Measurements from ENCODE around the gene HCN1.

HCN1 gene

GRCh38 chr5:45414620-45415573, 281.3 kb downstream of the HCN1 start:
- Histone ChIP-seq H2BK15ac (replicated peaks; ENCODE audit: low read depth) (no peak overlapping the region), H3K79me2 (ENCODE audit: control insufficient read depth, insufficient read depth, low read length) (no peaks in the 10 kb centered on the region), H2BK5ac (ENCODE audit: low read length) (no peak overlapping the region), H3K79me1 (ENCODE audit: low read length) (no peaks in the 10 kb centered on the region), H3K4me3 (ENCODE audit: low read length) (no peak overlapping the region), H4K8ac (ENCODE audit: low read depth, low read length) (no peak overlapping the region), H3K4me2 (ENCODE audit: low read length) (no peak overlapping the region), H3K4me1 (ENCODE audit: control insufficient read depth, low read depth, low read length) (no peaks in the 10 kb centered on the region), H3K9ac (ENCODE audit: low read length) (no peak overlapping the region), H3K27me3 (ENCODE audit: insufficient read depth, low read length, poor library complexity) (no peaks in the 10 kb centered on the region), H4K5ac (ENCODE audit: low read length) (no peak overlapping the region), H3K27ac (ENCODE audit: low read depth, low read length) (no peak overlapping the region), H3K56ac (ENCODE audit: low read length) (no peak overlapping the region), H2AK5ac (ENCODE audit: low read length) (no peak overlapping the region), H3K4ac (ENCODE audit: low read depth, low read length) (no peak overlapping the region), H2BK120ac (ENCODE audit: low read depth, low read length) (no peak overlapping the region), H3K18ac (ENCODE audit: low read length) (no peak overlapping the region), H3K23ac (ENCODE audit: low read length) (no peak overlapping the region), H3K36me3 (ENCODE audit: control insufficient read depth, insufficient read depth, low read length) (no peaks in the 10 kb centered on the region)
- WGBS (ENCODE audit: extremely low coverage, insufficient coverage, low lambda C conversion rate) = no CpG with 5 or more reads among the region's 2 CpGs
- DNase-seq = no peak

DNA sequence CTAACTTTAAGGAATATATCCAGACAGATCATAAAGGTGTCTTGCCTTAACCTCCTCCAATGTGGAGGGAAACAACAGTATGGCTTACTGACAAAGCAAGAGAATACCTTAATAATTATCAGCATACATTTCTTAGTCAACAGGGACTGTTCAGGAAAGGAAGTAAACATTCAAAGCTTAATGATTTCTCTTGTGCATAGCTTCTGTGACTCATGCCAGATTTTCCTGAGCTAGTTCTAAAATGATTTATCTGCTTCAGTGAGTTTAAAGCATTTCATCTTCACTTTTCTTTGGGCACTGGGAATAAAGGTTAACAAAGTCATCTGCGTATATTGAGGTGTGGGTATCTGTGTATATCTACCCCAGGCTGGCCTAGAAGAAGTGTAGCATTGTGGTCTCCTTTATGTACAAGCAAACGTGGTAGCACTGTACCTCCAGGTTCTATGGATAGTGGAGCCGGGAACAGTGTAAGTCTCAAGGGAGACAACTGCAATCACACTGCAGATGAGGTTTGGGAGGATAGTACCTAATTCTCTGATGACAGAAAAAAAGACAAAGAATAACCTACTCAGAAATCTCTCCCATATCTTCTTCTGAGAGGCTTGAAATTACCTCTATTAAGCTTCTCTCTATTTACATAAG, 284.1 kb downstream of the HCN1 start:
- H3K4me2 ChIP-seq (ENCODE audit: low read length) = no peak overlapping the region
- no CpG with 5 or more reads among the region's 3 CpGs for WGBS (ENCODE audit: extremely low coverage, insufficient coverage, low lambda C conversion rate)

GRCh38 chr5:45410304-45410995, 285.7 kb downstream of the HCN1 start:
- Histone ChIP-seq H3K56ac (ENCODE audit: low read length) (no peak overlapping the region), H3K27ac (ENCODE audit: low read depth, low read length) (no peak overlapping the region)
- no CpG with 5 or more reads among the region's 3 CpGs for WGBS (ENCODE audit: extremely low coverage, insufficient coverage, low lambda C conversion rate)

More for the DNA sequence above, 284.1 kb downstream of the HCN1 start:
- Histone ChIP-seq H2BK15ac (replicated peaks; ENCODE audit: low read depth) (no peak overlapping the region), H3K4me3 (ENCODE audit: low read length) (no peak overlapping the region), H3K27me3 (ENCODE audit: insufficient read depth, low read length, poor library complexity) (no peaks in the 10 kb centered on the region), H3K9ac (ENCODE audit: low read length) (no peak overlapping the region), H2BK120ac (ENCODE audit: low read depth, low read length) (no peak overlapping the region), H3K4ac (ENCODE audit: low read depth, low read length) (no peak overlapping the region), H2AK5ac (ENCODE audit: low read length) (no peak overlapping the region), H3K23ac (ENCODE audit: low read length) (no peak overlapping the region), H4K5ac (ENCODE audit: low read length) (no peak overlapping the region), H3K27ac (ENCODE audit: low read depth, low read length) (no peak overlapping the region), H3K79me1 (ENCODE audit: low read length) (no peaks in the 10 kb centered on the region), H3K36me3 (ENCODE audit: control insufficient read depth, insufficient read depth, low read length) (no peaks in the 10 kb centered on the region), H3K56ac (ENCODE audit: low read length) (no peak overlapping the region), H3K79me2 (ENCODE audit: control insufficient read depth, insufficient read depth, low read length) (no peaks in the 10 kb centered on the region), H3K18ac (ENCODE audit: low read length) (no peak overlapping the region), H3K4me1 (ENCODE audit: control insufficient read depth, low read depth, low read length) (no peaks in the 10 kb centered on the region), H4K8ac (ENCODE audit: low read depth, low read length) (no peak overlapping the region), H2BK5ac (ENCODE audit: low read length) (no peak overlapping the region)
- DNase-seq = no peak

DNA sequence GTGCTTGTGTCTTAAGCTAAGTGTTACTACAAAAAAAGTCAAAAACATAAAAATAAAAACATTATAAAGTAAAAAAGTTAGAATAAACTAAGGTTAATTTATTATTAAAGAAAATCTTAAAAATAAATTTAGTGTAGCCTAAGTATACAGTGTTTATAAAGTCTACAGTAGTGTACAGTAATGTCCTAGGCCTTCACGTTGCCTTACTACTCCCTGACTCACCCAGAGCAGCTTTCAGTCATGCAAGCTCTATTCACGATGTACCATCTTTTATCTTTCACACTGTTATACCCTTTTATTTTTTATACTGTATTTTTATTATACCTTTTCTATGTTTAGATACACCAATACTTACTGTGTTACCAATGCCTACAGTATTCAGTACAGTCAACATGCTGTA, 288.1 kb downstream of the HCN1 start:
- Histone ChIP-seq H2BK15ac (replicated peaks; ENCODE audit: low read depth) (no peak overlapping the region), H3K27me3 (ENCODE audit: insufficient read depth, low read length, poor library complexity) (no peaks in the 10 kb centered on the region), H2AK5ac (ENCODE audit: low read length) (no peak overlapping the region), H3K56ac (ENCODE audit: low read length) (no peak overlapping the region), H3K23ac (ENCODE audit: low read length) (no peak overlapping the region), H3K79me2 (ENCODE audit: control insufficient read depth, insufficient read depth, low read length) (no peaks in the 10 kb centered on the region), H2BK120ac (ENCODE audit: low read depth, low read length) (no peak overlapping the region), H3K4ac (ENCODE audit: low read depth, low read length) (no peak overlapping the region), H3K36me3 (ENCODE audit: control insufficient read depth, insufficient read depth, low read length) (no peaks in the 10 kb centered on the region), H3K9ac (ENCODE audit: low read length) (no peak overlapping the region), H3K4me2 (ENCODE audit: low read length) (no peak overlapping the region), H4K8ac (ENCODE audit: low read depth, low read length) (no peak overlapping the region), H3K18ac (ENCODE audit: low read length) (no peak overlapping the region), H4K5ac (ENCODE audit: low read length) (no peak overlapping the region), H3K27ac (ENCODE audit: low read depth, low read length) (no peak overlapping the region), H3K79me1 (ENCODE audit: low read length) (no peaks in the 10 kb centered on the region), H3K4me3 (ENCODE audit: low read length) (no peak overlapping the region), H3K4me1 (ENCODE audit: control insufficient read depth, low read depth, low read length) (no peaks in the 10 kb centered on the region), H2BK5ac (ENCODE audit: low read length) (no peak overlapping the region)
- no CpG with 5 or more reads among the region's 2 CpGs for WGBS (ENCODE audit: extremely low coverage, insufficient coverage, low lambda C conversion rate)
- no peak for DNase-seq

More at GRCh38 chr5:45410304-45410995, 285.7 kb downstream of the HCN1 start:
- Histone ChIP-seq H2BK15ac (replicated peaks; ENCODE audit: low read depth) (no peak overlapping the region), H2BK5ac (ENCODE audit: low read length) (no peak overlapping the region), H3K4me1 (ENCODE audit: control insufficient read depth, low read depth, low read length) (no peaks in the 10 kb centered on the region), H3K36me3 (ENCODE audit: control insufficient read depth, insufficient read depth, low read length) (no peaks in the 10 kb centered on the region), H3K79me2 (ENCODE audit: control insufficient read depth, insufficient read depth, low read length) (no peaks in the 10 kb centered on the region), H3K27me3 (ENCODE audit: insufficient read depth, low read length, poor library complexity) (no peaks in the 10 kb centered on the region), H3K23ac (ENCODE audit: low read length) (no peak overlapping the region), H3K79me1 (ENCODE audit: low read length) (no peaks in the 10 kb centered on the region), H2BK120ac (ENCODE audit: low read depth, low read length) (no peak overlapping the region), H4K8ac (ENCODE audit: low read depth, low read length) (no peak overlapping the region), H2AK5ac (ENCODE audit: low read length) (no peak overlapping the region), H3K4ac (ENCODE audit: low read depth, low read length) (no peak overlapping the region), H3K4me3 (ENCODE audit: low read length) (no peak overlapping the region), H3K9ac (ENCODE audit: low read length) (no peak overlapping the region), H3K18ac (ENCODE audit: low read length) (no peak overlapping the region), H4K5ac (ENCODE audit: low read length) (no peak overlapping the region), H3K4me2 (ENCODE audit: low read length) (no peak overlapping the region)
- DNase-seq = peak; percentile 8

GRCh38 chr5:45402804-45403455, 293.2 kb downstream of the HCN1 start:
- Histone ChIP-seq H4K8ac (ENCODE audit: low read depth, low read length) (no peak overlapping the region), H3K79me1 (ENCODE audit: low read length) (no peaks in the 10 kb centered on the region), H3K9ac (ENCODE audit: low read length) (no peak overlapping the region), H2BK5ac (ENCODE audit: low read length) (no peak overlapping the region), H3K18ac (ENCODE audit: low read length) (no peak overlapping the region), H3K36me3 (ENCODE audit: control insufficient read depth, insufficient read depth, low read length) (no peaks in the 10 kb centered on the region), H2BK120ac (ENCODE audit: low read depth, low read length) (no peak overlapping the region), H2BK15ac (replicated peaks; ENCODE audit: low read depth) (no peak overlapping the region), H4K5ac (ENCODE audit: low read length) (no peak overlapping the region), H3K4ac (ENCODE audit: low read depth, low read length) (no peak overlapping the region), H3K56ac (ENCODE audit: low read length) (no peak overlapping the region), H2AK5ac (ENCODE audit: low read length) (no peak overlapping the region), H3K27ac (ENCODE audit: low read depth, low read length) (no peak overlapping the region), H3K79me2 (ENCODE audit: control insufficient read depth, insufficient read depth, low read length) (no peaks in the 10 kb centered on the region), H3K27me3 (ENCODE audit: insufficient read depth, low read length, poor library complexity) (no peaks in the 10 kb centered on the region), H3K23ac (ENCODE audit: low read length) (no peak overlapping the region), H3K4me3 (ENCODE audit: low read length) (no peak overlapping the region), H3K4me1 (ENCODE audit: control insufficient read depth, low read depth, low read length) (no peaks in the 10 kb centered on the region), H3K4me2 (ENCODE audit: low read length) (no peak overlapping the region)
- no CpG with 5 or more reads among the region's 1 CpG for WGBS (ENCODE audit: extremely low coverage, insufficient coverage, low lambda C conversion rate)
- DNase-seq = peak; percentile 19
